DMS79 treated with DMSO at 0.1 percent for 48 hours (cell line): ENCODE data around the gene ANLN.
A peak's percentile ranks its signal among the peaks of the same experiment; 100 is the strongest.
"Not testable (repeated sequence)": the region's sequence is repeated elsewhere in the genome, so short reads cannot be mapped to it uniquely, and the experiment has no call there.

ENCODE experiments used
- DNase-seq: peaks from one replicate; lab custom pipeline; 2025; lab: John Stamatoyannopoulos, UW

Gene ANLN

GRCh38 chr7:36389371-36390198, at the start of gene ANLN:
ANLN (plus strand) TSS chr7:36389862; CDS start chr7:36390027, 165 bp downstream.
- DNase-seq = peak; percentile 77

- no peak for DNase-seq
Measured at GRCh38 chr7:36343548-36343947, 46.1 kb upstream of the ANLN start.

- DNase-seq = no peak
Measured at GRCh38 chr7:36344622-36345021, 45.0 kb upstream of the ANLN start.

- DNase-seq = no peak
Measured at GRCh38 chr7:36346260-36346831, 43.3 kb upstream of the ANLN start.

GRCh38 chr7:36348256-36348655, 41.4 kb upstream of the ANLN start:
- no peak for DNase-seq

- DNase-seq = no peak
Measured at GRCh38 chr7:36348771-36349170, 40.9 kb upstream of the ANLN start.

- no peak for DNase-seq
Measured at GRCh38 chr7:36349626-36350025, 40.0 kb upstream of the ANLN start.

- no peak for DNase-seq
Measured at GRCh38 chr7:36355490-36355889, 34.2 kb upstream of the ANLN start.

GRCh38 chr7:36357054-36357453, 32.6 kb upstream of the ANLN start:
- no peak for DNase-seq

- DNase-seq = no peak
Measured at GRCh38 chr7:36358589-36358988, 31.1 kb upstream of the ANLN start.

- no peak for DNase-seq
Measured at GRCh38 chr7:36360244-36360643, 29.4 kb upstream of the ANLN start.

- no peak for DNase-seq
Measured at GRCh38 chr7:36361227-36361626, 28.4 kb upstream of the ANLN start.

- DNase-seq = no peak
Measured at GRCh38 chr7:36363515-36363914, 26.1 kb upstream of the ANLN start.

GRCh38 chr7:36366005-36366717, 23.5 kb upstream of the ANLN start:
- peak; percentile 35 for DNase-seq

- peak; percentile 85 for DNase-seq
Measured at GRCh38 chr7:36366718-36367560, 22.7 kb upstream of the ANLN start.

GRCh38 chr7:36367561-36368077, 22.0 kb upstream of the ANLN start:
- no peak for DNase-seq

- DNase-seq = no peak
Measured at GRCh38 chr7:36368496-36368895, 21.2 kb upstream of the ANLN start.

GRCh38 chr7:36369171-36369570, 20.5 kb upstream of the ANLN start:
- DNase-seq = no peak

- DNase-seq = no peak
Measured at GRCh38 chr7:36370046-36370445, 19.6 kb upstream of the ANLN start.

- no peak for DNase-seq
Measured at GRCh38 chr7:36372156-36372555, 17.5 kb upstream of the ANLN start.

GRCh38 chr7:36378555-36378954, 11.1 kb upstream of the ANLN start:
- not testable (repeated sequence) for DNase-seq
